ENCODE measurements around the gene TLX2. TPM values are rescaled to one million over a fixed set of nuclear protein-coding genes. Genes with fewer than 3 reads are reported as not detected.

The TLX2 gene
- total RNA-seq, 1 experiment from 2014 or later = not detected

- no peak for TF ChIP-seq CTCF (IDR thresholded peaks at IDR 0.05; ENCODE audit: unreplicated experiment)
- intact Hi-C loops (cut with micrococcal nuclease; ENCODE audit: unreplicated experiment) = no loop called here
- H3K27ac Mint-ChIP-seq (ENCODE audit: unreplicated experiment) = no peak overlapping the region
- CTCF ChIA-PET = no interaction called here
- no peaks in the 10 kb centered on the region for H3K9me3 Mint-ChIP-seq (ENCODE audit: low read depth, unreplicated experiment)
- H3K4me3 Mint-ChIP-seq (ENCODE audit: low read depth, unreplicated experiment) = no peak overlapping the region
- H3K36me3 Mint-ChIP-seq (ENCODE audit: insufficient read depth, unreplicated experiment) = peaks cover 10% of the 10 kb centered on the region
- H3K27me3 Mint-ChIP-seq (ENCODE audit: unreplicated experiment) = no peaks in the 10 kb centered on the region
- DNase-seq = no peak
- H3K4me1 Mint-ChIP-seq (ENCODE audit: low read depth, unreplicated experiment) = peaks cover 9% of the 10 kb centered on the region
- BruUV-seq (replicated peaks) = no TSS peak
Measured at GRCh38 chr2:74546004-74546403, 31.8 kb downstream of the TLX2 start.

- Mint-ChIP-seq H3K9me3 (ENCODE audit: low read depth, unreplicated experiment) (no peaks in the 10 kb centered on the region), H3K4me3 (ENCODE audit: low read depth, unreplicated experiment) (peak overlapping the region; percentile 70), H3K27ac (ENCODE audit: unreplicated experiment) (no peak overlapping the region), H3K4me1 (ENCODE audit: low read depth, unreplicated experiment) (peaks cover 27% of the 10 kb centered on the region), H3K27me3 (ENCODE audit: unreplicated experiment) (no peaks in the 10 kb centered on the region), H3K36me3 (ENCODE audit: insufficient read depth, unreplicated experiment) (peaks cover 11% of the 10 kb centered on the region)
- no peak for DNase-seq
- BruUV-seq (replicated peaks) = no TSS peak
- intact Hi-C loops (cut with micrococcal nuclease; ENCODE audit: unreplicated experiment) = no loop called here
- no peak for TF ChIP-seq CTCF (IDR thresholded peaks at IDR 0.05; ENCODE audit: unreplicated experiment)
- CTCF ChIA-PET = interaction anchor here (0.5 kb wide), 1 partner anchor 702 kb away, joined by 4 read pairs; no protein-coding TSS in a partner anchor
Measured at GRCh38 chr2:74548285-74548899, 34.1 kb downstream of the TLX2 start.

GRCh38 chr2:74548900-74549826 lies 34.9 kb downstream of the TLX2 start:
- CTCF ChIA-PET = interaction anchor here (0.5 kb wide), 1 partner anchor 702 kb away, joined by 4 read pairs; no protein-coding TSS in a partner anchor
- intact Hi-C loops (cut with micrococcal nuclease; ENCODE audit: unreplicated experiment) = no loop called here
- BruUV-seq (replicated peaks) = TSS peak; percentile 75
- H3K4me1 Mint-ChIP-seq (ENCODE audit: low read depth, unreplicated experiment) = peaks cover 27% of the 10 kb centered on the region
- peaks cover 18% of the 10 kb centered on the region for H3K36me3 Mint-ChIP-seq (ENCODE audit: insufficient read depth, unreplicated experiment)
- H3K27me3 Mint-ChIP-seq (ENCODE audit: unreplicated experiment) = no peaks in the 10 kb centered on the region
- DNase-seq = peak; percentile 76
- peak overlapping the region; percentile 13 for H3K27ac Mint-ChIP-seq (ENCODE audit: unreplicated experiment)
- TF ChIP-seq CTCF (IDR thresholded peaks at IDR 0.05; ENCODE audit: unreplicated experiment) = no peak
- peak overlapping the region; percentile 70 for H3K4me3 Mint-ChIP-seq (ENCODE audit: low read depth, unreplicated experiment)
- no peaks in the 10 kb centered on the region for H3K9me3 Mint-ChIP-seq (ENCODE audit: low read depth, unreplicated experiment)

- intact Hi-C loops (cut with micrococcal nuclease; ENCODE audit: unreplicated experiment) = no loop called here
- Mint-ChIP-seq H3K27ac (ENCODE audit: unreplicated experiment) (no peak overlapping the region), H3K4me1 (ENCODE audit: low read depth, unreplicated experiment) (peaks cover 27% of the 10 kb centered on the region), H3K27me3 (ENCODE audit: unreplicated experiment) (no peaks in the 10 kb centered on the region), H3K36me3 (ENCODE audit: insufficient read depth, unreplicated experiment) (peaks cover 26% of the 10 kb centered on the region), H3K9me3 (ENCODE audit: low read depth, unreplicated experiment) (no peaks in the 10 kb centered on the region), H3K4me3 (ENCODE audit: low read depth, unreplicated experiment) (peak overlapping the region; percentile 70)
- CTCF ChIA-PET = no interaction called here
- no TSS peak for BruUV-seq (replicated peaks)
- DNase-seq = no peak
- TF ChIP-seq CTCF (IDR thresholded peaks at IDR 0.05; ENCODE audit: unreplicated experiment) = no peak
Measured at GRCh38 chr2:74550231-74550630, 36.0 kb downstream of the TLX2 start.

All from Calu3 (cell line).